HepG2 (cell line): Measurements from ENCODE around the gene GYPC. TPM values are rescaled to one million over a fixed set of nuclear protein-coding genes. Genes with fewer than 3 reads are reported as not detected.

Experiments
- ATAC-seq: fragments of 200-7000 bp; cut with Tn5 transposase; 3 replicates; pipeline ENCODE4 v1.9.1; 2020; ENCODE audit warnings: mild to moderate bottlenecking, moderate library complexity
- BruUV-seq: library from RNA; stranded (reverse); fragments of 400-500 nt; replicated peaks from 2 replicates; lab custom pipeline; 2021; lab: Mats Ljungman, UMichigan
- CTCF ChIA-PET: fragments of 300-600 bp; formaldehyde crosslinking; extraction: SDS; loops from one replicate; lab custom pipeline; 2021; ENCODE audit warnings: low total read pairs, inconsistent platforms, low intra/inter-chr PET ratio; lab: Yijun Ruan, JAX
- POLR2A ChIA-PET: fragments of 350-600 bp; sonication (Branson Sonifier 250); formaldehyde crosslinking; loops from one replicate; lab custom pipeline; 2020; ENCODE audit warnings: antibody characterized with exemption, inconsistent platforms; lab: Yijun Ruan, JAX
- DNase-seq: peaks from one replicate; pipeline ENCODE4 v3.0.0-alpha.2; 2015; ENCODE audit warnings: low spot score
- FAIRE-seq: peaks from 3 replicates; lab custom pipeline; 2011; peaks lifted over from hg19 to GRCh38; lab: Jason Lieb, UNC
- H2AFZ ChIP-seq: one replicate; pipeline ENCODE4 v1.6.1; 2011; ENCODE audit warnings: low read length, inconsistent platforms
- H3K27ac ChIP-seq: fragments of 300-600 bp; 3 replicates; pipeline ENCODE4 v1.8.0; 2011; ENCODE audit warnings: mixed run types, mild to moderate bottlenecking, mixed read lengths, low read length, inconsistent platforms; ENCODE audit not compliant: insufficient read depth; ENCODE audit errors: extremely low read length
- H3K27me3 ChIP-seq, 2 experiments: fragments of 200-600 bp in 1 of 2; 2 replicates in 1 of 2; 3 replicates in 1 of 2; pipeline versions ENCODE4 v1.6.0 to v1.8.0; 2011; ENCODE audit warnings: low read length in 2 of 2, mild to moderate bottlenecking in 2 of 2, moderate library complexity in 2 of 2, inconsistent platforms in 1 of 2; ENCODE audit not compliant: insufficient read depth in 2 of 2, control insufficient read depth in 1 of 2
- H3K36me3 ChIP-seq, 2 experiments: fragments of 200-600 bp in 1 of 2; replicated peaks in 1 of 2; 2 replicates in 1 of 2; 3 replicates in 1 of 2; pipeline versions ENCODE4 v1.5.1 to v1.8.0; 2011; ENCODE audit warnings: low read length in 2 of 2, inconsistent platforms in 1 of 2; ENCODE audit not compliant: insufficient read depth in 2 of 2, control insufficient read depth in 1 of 2
- H3K4me1 ChIP-seq: 2 replicates; pipeline ENCODE4 v1.5.1; 2012; ENCODE audit warnings: low read length, inconsistent platforms; ENCODE audit not compliant: insufficient read depth
- H3K4me2 ChIP-seq: 2 replicates; pipeline ENCODE4 v1.6.0; 2011; ENCODE audit warnings: low read depth, low read length, inconsistent platforms
- H3K4me3 ChIP-seq, 3 experiments: fragments of 200-600 bp in 1 of 3; sonication (generic), shearing (Covaris generic) in 1 of 3; replicated peaks in 1 of 3; 2 replicates each; pipeline ENCODE4 v1.5.1; 2011 to 2016; ENCODE audit warnings: low read length in 3 of 3, inconsistent platforms in 2 of 3, low read depth in 2 of 3, mild to moderate bottlenecking in 2 of 3, control low read depth in 1 of 3, mixed read lengths in 1 of 3; ENCODE audit not compliant: insufficient read depth in 1 of 3
- H3K79me2 ChIP-seq: one replicate; pipeline ENCODE4 v1.6.1; 2011; ENCODE audit warnings: low read length, inconsistent platforms; ENCODE audit not compliant: insufficient read depth
- H3K9ac ChIP-seq: 2 replicates; pipeline ENCODE4 v1.6.0; 2011; ENCODE audit warnings: mild to moderate bottlenecking, low read depth, low read length, inconsistent platforms; ENCODE audit not compliant: insufficient read depth
- H3K9me3 ChIP-seq: 2 replicates; pipeline ENCODE4 v1.5.1; 2012; ENCODE audit warnings: mild to moderate bottlenecking, low read length
- H4K20me1 ChIP-seq: 2 replicates; pipeline ENCODE4 v1.6.0; 2011; ENCODE audit warnings: inconsistent platforms, mild to moderate bottlenecking, low read length, moderate library complexity; ENCODE audit not compliant: insufficient read depth
- CREB1 ChIP-seq, 2 experiments: fragments of 450-650 bp in 1 of 2; IDR thresholded peaks; 2 replicates each; pipeline ENCODE4 v1.6.1; 2016 to 2017; ENCODE audit warnings: control low read depth in 1 of 2, mild to moderate bottlenecking in 1 of 2, missing compliant biosample characterization in 1 of 2, missing genetic modification characterization in 1 of 2
- JUNB ChIP-seq: sonication (generic); formaldehyde crosslinking; IDR thresholded peaks from 2 replicates; pipeline ENCODE4 v1.8.0; 2022; ENCODE audit warnings: missing genetic modification reagents, mild to moderate bottlenecking, borderline replicate concordance
- KDM5B ChIP-seq: sonication (generic); formaldehyde crosslinking; IDR thresholded peaks from 2 replicates; pipeline ENCODE4 v1.4.0; 2020; ENCODE audit warnings: missing genetic modification reagents, mild to moderate bottlenecking, borderline replicate concordance
- NAIF1 ChIP-seq: sonication (generic); formaldehyde crosslinking; IDR thresholded peaks from 2 replicates; pipeline ENCODE4 v1.5.0; 2020; ENCODE audit warnings: mild to moderate bottlenecking, missing genetic modification reagents, borderline replicate concordance
- RBM22 ChIP-seq: fragments of 200-400 bp; formaldehyde crosslinking; optimal IDR thresholded peaks from 2 replicates; pipeline ENCODE3; 2017; ENCODE audit warnings: mild to moderate bottlenecking, low read length, moderate library complexity
- THAP11 ChIP-seq: IDR thresholded peaks from 2 replicates; pipeline ENCODE4 v1.6.1; 2016; ENCODE audit warnings: missing biosample characterization, missing genetic modification reagents
- ZBTB20 ChIP-seq: sonication (generic); formaldehyde crosslinking; IDR thresholded peaks from 2 replicates; pipeline ENCODE4 v1.8.1; 2023; ENCODE audit warnings: missing genetic modification reagents, low read depth, mild to moderate bottlenecking, borderline replicate concordance
- ZFP1 ChIP-seq: IDR thresholded peaks from 2 replicates; pipeline ENCODE4 v1.6.1; 2016
- ZNF343 ChIP-seq: sonication (generic); formaldehyde crosslinking; IDR thresholded peaks from 2 replicates; pipeline ENCODE4 v1.4.0; 2020; ENCODE audit warnings: mild to moderate bottlenecking, missing genetic modification reagents
- ZNF354B ChIP-seq: sonication (generic); formaldehyde crosslinking; IDR thresholded peaks from 2 replicates; pipeline ENCODE4 v1.8.0; 2022; ENCODE audit warnings: mild to moderate bottlenecking, missing genetic modification reagents
- ZNF546 ChIP-seq: sonication (generic); formaldehyde crosslinking; conservative IDR thresholded peaks from 2 replicates; pipeline ENCODE4 v1.8.1; 2023; ENCODE audit warnings: mild to moderate bottlenecking, missing genetic modification reagents
- ZNF737 ChIP-seq: sonication (generic); formaldehyde crosslinking; IDR thresholded peaks from 2 replicates; pipeline ENCODE4 v1.5.0; 2020; ENCODE audit warnings: missing genetic modification reagents, mild to moderate bottlenecking, borderline replicate concordance
- WGBS: methylation state at CpG from one replicate; pipeline ENCODE4 v1.1.6; 2017; ENCODE audit warnings: low lambda C conversion rate; 5-methylcytosine and 5-hydroxymethylcytosine counted together
- in situ Hi-C: cut with HindIII; loops from 2 replicates; pipeline ENCODE4 v1.10.0; 2017; ENCODE audit warnings: low pct_unique_long_range_greater_than_20kb; ENCODE audit not compliant: extremely low pct_ligation_motif_present
- intact Hi-C: fragments of 100-400 bp; cut with micrococcal nuclease; formaldehyde crosslinking; loops from one replicate; pipeline ENCODE4 v1.10.0; 2022; ENCODE audit not compliant: unreplicated experiment
- polyA plus RNA-seq, 8 experiments: library from polyadenylated mRNA; depleted of rRNA in 3 of 8; stranded (reverse) in 7 of 8; unstranded in 1 of 8; fragments of >200 nt; fragmentation: Illumina TruSeq in 4 of 8; extraction: Trizol in 4 of 8; gene quantifications; 2 replicates each; pipeline versions ENCODE4 v1.2.1 to v1.2.3, GENCODE V29; 2011 to 2016; ENCODE audit warnings: low read depth in 4 of 8, missing spikeins in 1 of 8, mixed read lengths in 1 of 8; ENCODE audit not compliant: insufficient read depth in 1 of 8
- total RNA-seq, 5 experiments: library from RNA; depleted of rRNA; stranded (reverse); fragments of >200 nt; fragmentation: Illumina TruSeq; extraction: Trizol; gene quantifications; 2 replicates each; pipeline ENCODE4 v1.2.3, GENCODE V29; 2016; ENCODE audit warnings: low read depth in 1 of 5
- TF ChIP-seq, protein P1 (sequence below): sonication (generic); formaldehyde crosslinking; IDR thresholded peaks from 2 replicates; pipeline ENCODE4 v1.4.0; 2020; ENCODE audit warnings: missing genetic modification reagents
- TF ChIP-seq, protein P2 (sequence below): sonication (generic); formaldehyde crosslinking; IDR thresholded peaks from 2 replicates; pipeline ENCODE4 v1.8.1; 2023; ENCODE audit warnings: missing genetic modification reagents, inconsistent platforms, borderline replicate concordance

Gene GYPC
- total and polyA plus RNA-seq, 2 of the 13 experiments (the other 11 are each of a cell fraction or from before 2014, with no cell fraction given), result not detected

DNA sequence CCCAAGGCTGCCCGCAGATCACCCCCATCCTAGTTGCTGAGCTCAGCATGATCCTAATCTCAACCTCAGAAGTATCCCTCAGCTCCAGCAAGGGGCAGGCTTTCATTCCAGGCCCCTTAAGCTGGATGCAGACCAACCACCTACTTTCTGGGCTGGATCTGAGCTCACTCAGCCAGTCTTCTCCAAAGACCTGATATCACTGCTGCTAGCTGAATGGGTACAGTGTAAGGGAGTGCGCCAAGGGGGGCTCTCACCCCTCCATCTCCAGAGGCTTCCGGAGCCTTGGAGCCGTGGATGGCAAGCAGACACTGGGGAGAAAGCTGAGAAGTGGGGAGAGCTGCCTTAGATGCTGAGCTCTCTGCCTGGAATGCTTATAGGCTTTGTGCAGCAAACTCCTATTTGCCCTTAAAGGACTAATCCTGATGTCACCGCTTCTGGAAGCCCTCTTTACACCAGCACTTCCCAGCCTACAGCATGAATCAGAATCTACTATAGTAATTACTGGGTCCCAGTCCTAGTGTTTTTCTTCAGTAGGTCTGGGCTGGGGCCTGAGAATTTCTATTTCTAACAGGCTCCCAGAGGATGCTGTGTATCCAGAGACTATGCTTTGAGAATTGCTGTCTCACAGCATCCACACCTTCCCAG is 31.0 kb downstream of the GYPC start:
- intact Hi-C loops, result no loop called here
- POLR2A ChIA-PET, result no interaction called here
- TF ChIP-seq NAIF1 (CRISPR knock-in tag), result no peak
- no peak for TF ChIP-seq ZFP1 (CRISPR knock-in tag)
- TF ChIP-seq ZNF343, result no peak
- TF ChIP-seq JUNB (CRISPR knock-in tag), result no peak
- no peak for TF ChIP-seq RBM22
- no peak for TF ChIP-seq CREB1 (IDR thresholded peaks at IDR 0.05)
- TF ChIP-seq CREB1 (CRISPR knock-in tag; IDR thresholded peaks at IDR 0.05), result no peak
- no peak for TF ChIP-seq ZNF354B (CRISPR knock-in tag)
- TF ChIP-seq, all 625 proteins: peak for 0
- DNase-seq (no peak), FAIRE-seq (no peak), ATAC-seq (no peak)
- Histone ChIP-seq H3K4me2 (no peak overlapping the region), H3K79me2 (no peaks in the 10 kb centered on the region), H3K9me3 (no peaks in the 10 kb centered on the region), H3K27me3 (peaks cover 3 to 27% of the 10 kb centered on the region in 2 experiments; a peak in 3 of 5 replicates), H2AFZ (no peak overlapping the region), H3K27ac (no peak overlapping the region), H3K36me3 (no peaks in the 10 kb centered on the region), H3K4me1 (no peaks in the 10 kb centered on the region), H3K4me3 (no peak overlapping the region), H3K9ac (no peak overlapping the region), H4K20me1 (no peaks in the 10 kb centered on the region)
- WGBS, result 26% methylated on average over 4 of the region's 5 CpGs
- BruUV-seq, result no TSS peak
- CTCF ChIA-PET, result no interaction called here
- in situ Hi-C loops, result no loop called here

DNA sequence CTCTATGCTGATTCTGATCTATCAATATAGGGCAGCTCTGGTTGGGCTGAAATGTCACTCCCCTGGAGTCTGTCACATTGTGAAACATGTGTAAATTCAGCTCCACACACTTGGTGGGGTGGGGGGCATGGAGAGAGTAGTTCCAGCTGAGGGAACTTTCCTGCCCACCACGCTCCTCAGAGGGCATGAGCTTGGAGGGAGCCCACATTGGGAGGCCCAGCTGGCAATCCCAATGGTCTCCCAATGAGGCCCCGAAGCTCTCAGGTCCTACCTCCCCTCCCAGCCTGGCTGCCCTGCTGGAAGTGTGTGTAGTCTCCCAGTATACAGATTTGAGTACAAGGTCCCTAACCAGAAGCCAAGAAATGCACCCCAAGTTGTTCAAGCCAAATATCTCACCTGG is 31.5 kb downstream of the GYPC start:
- H3K79me2 ChIP-seq, result no peaks in the 10 kb centered on the region
- ChIA-PET CTCF (no interaction called here), POLR2A (no interaction called here)
- no peak overlapping the region for H3K27ac ChIP-seq
- H3K9me3 ChIP-seq, result no peaks in the 10 kb centered on the region
- no peak overlapping the region for H3K9ac ChIP-seq
- ATAC-seq (no peak), DNase-seq (no peak), FAIRE-seq (no peak)
- H3K4me2 ChIP-seq, result no peak overlapping the region
- no peaks in the 10 kb centered on the region for H4K20me1 ChIP-seq
- no peak overlapping the region for H3K4me3 ChIP-seq
- H2AFZ ChIP-seq, result no peak overlapping the region
- intact Hi-C loops, result no loop called here
- no peaks in the 10 kb centered on the region for H3K36me3 ChIP-seq
- 0% methylated on average over 2 of the region's 2 CpGs for WGBS
- in situ Hi-C loops, result no loop called here
- H3K4me1 ChIP-seq, result no peaks in the 10 kb centered on the region
- no TSS peak for BruUV-seq
- peaks cover 3 to 23% of the 10 kb centered on the region in 2 experiments; a peak in 3 of 5 replicates for H3K27me3 ChIP-seq
- TF ChIP-seq KDM5B (CRISPR knock-in tag) (no peak), ZNF737 (no peak), ZBTB20 (CRISPR knock-in tag) (no peak), ZNF546 (no peak), THAP11 (no peak)
- TF ChIP-seq, protein P1, sequence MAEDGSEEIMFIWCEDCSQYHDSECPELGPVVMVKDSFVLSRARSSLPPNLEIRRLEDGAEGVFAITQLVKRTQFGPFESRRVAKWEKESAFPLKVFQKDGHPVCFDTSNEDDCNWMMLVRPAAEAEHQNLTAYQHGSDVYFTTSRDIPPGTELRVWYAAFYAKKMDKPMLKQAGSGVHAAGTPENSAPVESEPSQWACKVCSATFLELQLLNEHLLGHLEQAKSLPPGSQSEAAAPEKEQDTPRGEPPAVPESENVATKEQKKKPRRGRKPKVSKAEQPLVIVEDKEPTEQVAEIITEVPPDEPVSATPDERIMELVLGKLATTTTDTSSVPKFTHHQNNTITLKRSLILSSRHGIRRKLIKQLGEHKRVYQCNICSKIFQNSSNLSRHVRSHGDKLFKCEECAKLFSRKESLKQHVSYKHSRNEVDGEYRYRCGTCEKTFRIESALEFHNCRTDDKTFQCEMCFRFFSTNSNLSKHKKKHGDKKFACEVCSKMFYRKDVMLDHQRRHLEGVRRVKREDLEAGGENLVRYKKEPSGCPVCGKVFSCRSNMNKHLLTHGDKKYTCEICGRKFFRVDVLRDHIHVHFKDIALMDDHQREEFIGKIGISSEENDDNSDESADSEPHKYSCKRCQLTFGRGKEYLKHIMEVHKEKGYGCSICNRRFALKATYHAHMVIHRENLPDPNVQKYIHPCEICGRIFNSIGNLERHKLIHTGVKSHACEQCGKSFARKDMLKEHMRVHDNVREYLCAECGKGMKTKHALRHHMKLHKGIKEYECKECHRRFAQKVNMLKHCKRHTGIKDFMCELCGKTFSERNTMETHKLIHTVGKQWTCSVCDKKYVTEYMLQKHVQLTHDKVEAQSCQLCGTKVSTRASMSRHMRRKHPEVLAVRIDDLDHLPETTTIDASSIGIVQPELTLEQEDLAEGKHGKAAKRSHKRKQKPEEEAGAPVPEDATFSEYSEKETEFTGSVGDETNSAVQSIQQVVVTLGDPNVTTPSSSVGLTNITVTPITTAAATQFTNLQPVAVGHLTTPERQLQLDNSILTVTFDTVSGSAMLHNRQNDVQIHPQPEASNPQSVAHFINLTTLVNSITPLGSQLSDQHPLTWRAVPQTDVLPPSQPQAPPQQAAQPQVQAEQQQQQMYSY (CRISPR knock-in tag), result no peak
- TF ChIP-seq, protein P2, sequence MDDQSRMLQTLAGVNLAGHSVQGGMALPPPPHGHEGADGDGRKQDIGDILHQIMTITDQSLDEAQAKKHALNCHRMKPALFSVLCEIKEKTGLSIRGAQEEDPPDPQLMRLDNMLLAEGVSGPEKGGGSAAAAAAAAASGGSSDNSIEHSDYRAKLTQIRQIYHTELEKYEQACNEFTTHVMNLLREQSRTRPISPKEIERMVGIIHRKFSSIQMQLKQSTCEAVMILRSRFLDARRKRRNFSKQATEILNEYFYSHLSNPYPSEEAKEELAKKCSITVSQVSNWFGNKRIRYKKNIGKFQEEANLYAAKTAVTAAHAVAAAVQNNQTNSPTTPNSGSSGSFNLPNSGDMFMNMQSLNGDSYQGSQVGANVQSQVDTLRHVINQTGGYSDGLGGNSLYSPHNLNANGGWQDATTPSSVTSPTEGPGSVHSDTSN (CRISPR knock-in tag), result no peak
